GM21737 (cell line): ENCODE measurements around the gene PIPOX.

Source experiments
- ATAC-seq: cut with Tn5 transposase; IDR thresholded peaks from one replicate; pipeline ENCODE4 v1.9.1; 2021; ENCODE audit warnings: mild to moderate bottlenecking, moderate library complexity; ENCODE audit not compliant: unreplicated experiment

Gene PIPOX

DNA sequence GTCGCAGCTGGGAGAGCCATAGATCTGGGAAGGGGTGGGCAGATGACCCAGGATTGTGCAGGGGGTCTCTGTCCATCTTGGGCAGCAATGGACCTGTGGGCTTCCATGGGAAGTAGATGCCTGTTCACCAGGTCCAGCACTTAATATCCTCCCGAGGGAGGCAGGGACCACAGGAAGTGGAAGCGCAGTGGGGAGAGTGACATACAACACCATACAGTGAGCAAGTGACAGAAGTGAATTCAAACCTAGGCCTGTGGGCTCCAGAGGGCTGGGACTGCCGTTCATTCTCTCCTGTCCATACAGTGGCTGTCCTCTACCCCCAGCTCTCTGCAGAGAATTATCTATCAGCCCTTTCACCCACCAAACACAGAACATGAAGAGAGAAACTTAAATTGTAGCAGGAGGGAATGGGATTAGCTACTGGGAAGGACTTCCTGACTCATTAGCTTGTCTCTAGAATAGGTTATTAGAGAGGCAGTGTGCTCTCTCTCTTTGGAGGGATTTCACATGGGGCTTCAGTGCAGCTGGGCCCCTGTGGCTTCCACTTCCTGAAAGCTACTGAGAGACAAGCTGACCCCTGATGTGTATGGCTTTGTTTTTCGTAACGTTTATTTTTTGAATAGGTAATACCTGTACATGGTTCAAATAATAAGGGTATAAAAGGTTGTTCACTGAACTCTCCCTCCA, 24.0 kb upstream of the PIPOX start:
- ATAC-seq = no peak

DNA sequence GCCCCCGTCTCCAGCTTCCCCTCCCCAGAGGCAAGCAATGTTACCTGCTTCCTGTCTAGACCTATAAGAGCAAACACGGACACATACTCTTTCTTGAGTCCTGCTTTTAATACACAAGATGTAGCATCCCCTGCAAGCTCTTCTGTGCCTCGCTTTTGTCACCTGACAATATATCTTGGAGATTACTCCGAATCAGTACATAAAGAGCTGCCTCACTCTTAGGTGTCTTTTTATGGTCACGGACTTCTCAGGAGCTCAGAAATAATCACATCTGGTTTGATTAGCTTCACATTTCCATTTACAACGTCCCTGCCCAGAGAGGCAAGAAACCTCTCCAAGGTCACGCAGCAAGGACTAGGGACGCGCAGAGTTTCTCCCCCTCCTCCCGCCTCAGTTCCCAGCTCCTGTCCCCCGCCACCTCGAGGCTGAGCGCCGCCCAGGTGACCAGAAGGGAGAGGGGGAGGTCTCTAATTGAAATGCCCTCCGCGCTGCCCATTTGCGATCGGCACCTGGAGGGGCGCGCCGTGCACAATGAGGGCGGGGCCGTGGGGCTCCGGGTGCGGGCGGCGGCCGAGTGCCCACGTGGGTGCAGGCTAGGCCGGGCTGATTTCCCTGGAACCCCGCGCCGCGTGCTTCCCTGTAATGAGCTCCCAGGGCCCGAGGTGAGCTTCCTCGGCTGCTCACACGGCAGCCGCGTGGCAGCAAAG, 23.3 kb upstream of the PIPOX start:
- no peak for ATAC-seq

GRCh38 chr17:29020576-29020975, 22.4 kb upstream of the PIPOX start:
- ATAC-seq = no peak

DNA sequence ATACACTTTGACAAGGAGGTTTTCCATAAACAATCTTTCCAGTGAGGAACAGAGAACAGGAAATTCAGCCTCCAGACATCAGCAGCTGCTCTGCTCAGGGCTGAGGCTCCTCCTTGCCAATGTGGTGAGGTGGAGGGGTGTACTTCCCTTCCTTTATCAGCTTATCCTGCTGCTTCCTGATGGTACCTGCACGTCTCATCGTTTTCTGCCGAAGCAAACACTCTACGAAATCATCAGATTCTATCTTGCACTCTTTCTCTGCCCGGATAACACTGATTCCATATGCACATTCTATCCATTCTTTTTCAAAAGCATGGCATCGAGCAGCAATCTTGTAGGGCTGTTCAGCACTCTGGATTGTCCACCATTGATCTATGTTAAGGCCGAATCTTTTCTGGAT, 21.7 kb upstream of the PIPOX start:
- ATAC-seq = no peak

- no peak for ATAC-seq
These were observed 20.9 kb upstream of the PIPOX start for GRCh38 chr17:29022074-29022473.

DNA sequence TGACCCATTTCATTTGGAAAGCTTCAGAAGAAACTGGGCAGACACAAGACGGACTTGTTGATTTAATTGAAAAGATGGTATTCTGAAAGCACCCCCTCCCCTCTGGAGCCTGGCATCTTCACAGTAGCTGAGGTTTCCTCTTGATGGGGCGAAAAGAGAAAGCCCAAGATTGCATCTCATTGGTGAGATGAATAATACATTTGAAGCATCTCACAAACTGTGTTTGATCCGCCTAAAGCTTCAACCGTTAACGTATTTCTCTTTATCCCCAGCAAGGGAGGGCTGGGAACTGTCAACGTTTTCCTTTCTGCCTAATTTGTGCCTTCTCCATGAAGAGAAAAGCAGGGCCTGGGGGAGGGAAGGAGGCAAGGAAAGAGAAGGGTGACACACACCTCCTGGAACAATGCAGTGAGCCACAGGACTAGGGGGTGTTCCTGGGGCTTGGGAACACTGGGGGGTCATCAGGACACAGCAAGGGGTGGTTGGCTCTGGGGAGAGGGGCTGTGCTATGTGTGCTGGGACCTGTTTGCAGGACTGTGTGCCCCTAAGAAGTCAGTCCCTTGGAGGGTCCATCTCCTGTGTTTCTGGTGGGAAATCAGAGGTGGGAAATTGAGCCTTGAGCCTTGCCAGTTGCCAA, 18.5 kb upstream of the PIPOX start:
- no peak for ATAC-seq

DNA sequence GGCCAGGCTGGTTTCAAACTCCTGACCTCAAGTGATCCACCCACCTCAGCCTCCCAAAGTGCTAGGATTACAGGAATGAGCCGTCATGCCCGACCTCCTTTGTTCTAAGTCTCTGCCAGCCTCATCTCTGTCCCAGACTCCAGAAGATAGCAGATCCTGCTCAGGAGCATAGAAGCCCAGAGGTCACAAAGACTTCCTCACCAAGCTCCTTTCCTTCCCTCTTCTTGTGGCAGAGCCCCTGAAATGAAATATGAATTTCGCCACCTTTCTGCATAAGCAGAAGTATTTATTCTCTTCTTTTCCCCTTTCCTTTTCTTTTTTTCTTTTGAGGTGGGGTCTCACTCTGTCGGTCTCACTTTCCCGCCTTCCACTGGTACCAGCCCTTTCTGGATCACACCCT, 11.5 kb upstream of the PIPOX start:
- no peak for ATAC-seq

- no peak for ATAC-seq
These were observed 10.7 kb upstream of the PIPOX start for GRCh38 chr17:29032013-29032856.

GRCh38 chr17:29032857-29033197, 10.1 kb upstream of the PIPOX start:
- ATAC-seq = no peak

- ATAC-seq = no peak
These were observed 8.4 kb upstream of the PIPOX start for GRCh38 chr17:29034510-29034909.

DNA sequence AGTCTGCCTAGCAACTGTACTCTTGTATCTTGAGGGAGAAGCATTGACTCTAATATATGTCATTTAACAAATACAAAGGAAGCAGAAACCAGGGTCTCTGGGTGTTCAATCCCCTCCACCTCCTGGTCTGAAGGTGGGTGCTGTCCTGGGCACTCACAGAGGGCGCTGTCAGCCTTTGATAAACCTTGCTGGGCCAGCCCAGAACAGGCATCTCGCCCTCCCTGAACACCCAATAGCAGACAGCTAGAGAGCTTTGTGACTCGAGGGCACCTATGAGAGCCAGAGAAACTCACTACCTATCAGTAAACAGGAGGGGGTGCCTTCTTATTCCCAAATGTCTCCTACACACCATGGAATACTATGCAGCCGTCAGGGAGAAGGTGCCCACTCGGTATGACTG, 6.4 kb upstream of the PIPOX start:
- no peak for ATAC-seq

GRCh38 chr17:29037739-29038084, 5.2 kb upstream of the PIPOX start:
- no peak for ATAC-seq

DNA sequence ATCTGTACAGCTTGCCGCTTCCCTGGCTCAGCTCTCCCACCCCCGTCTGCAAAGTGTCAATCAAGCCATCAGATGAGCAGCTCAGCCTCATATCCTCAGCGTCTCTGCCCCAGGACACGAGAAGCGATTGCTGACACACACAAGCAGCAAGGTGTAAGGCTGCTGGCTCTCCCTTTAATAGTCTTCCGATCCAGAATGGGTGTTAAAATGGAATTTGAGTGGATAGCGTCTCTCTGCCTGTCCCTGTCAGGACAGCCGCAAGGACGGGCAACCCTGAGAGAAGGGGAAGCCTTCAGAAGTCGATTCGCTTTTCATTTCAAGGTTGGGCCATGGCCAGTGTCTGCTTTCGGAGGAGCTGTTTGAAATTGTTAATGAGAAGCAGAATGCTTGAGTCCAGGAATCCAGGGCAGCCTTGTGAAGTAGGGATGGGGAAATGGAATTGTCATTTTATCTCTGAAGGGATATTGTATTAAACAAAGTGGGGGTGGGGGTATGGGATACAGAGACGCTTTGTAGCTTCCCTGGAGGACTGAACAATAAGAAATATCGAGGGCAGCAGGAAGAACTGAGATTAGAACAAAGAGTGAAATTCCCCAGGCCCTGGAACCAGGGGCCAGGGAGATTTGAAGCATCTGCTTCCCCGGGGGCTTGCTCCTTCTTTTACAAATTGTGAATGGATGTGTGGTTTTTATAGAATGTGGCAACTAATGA, 4.7 kb upstream of the PIPOX start:
- ATAC-seq = no peak

DNA sequence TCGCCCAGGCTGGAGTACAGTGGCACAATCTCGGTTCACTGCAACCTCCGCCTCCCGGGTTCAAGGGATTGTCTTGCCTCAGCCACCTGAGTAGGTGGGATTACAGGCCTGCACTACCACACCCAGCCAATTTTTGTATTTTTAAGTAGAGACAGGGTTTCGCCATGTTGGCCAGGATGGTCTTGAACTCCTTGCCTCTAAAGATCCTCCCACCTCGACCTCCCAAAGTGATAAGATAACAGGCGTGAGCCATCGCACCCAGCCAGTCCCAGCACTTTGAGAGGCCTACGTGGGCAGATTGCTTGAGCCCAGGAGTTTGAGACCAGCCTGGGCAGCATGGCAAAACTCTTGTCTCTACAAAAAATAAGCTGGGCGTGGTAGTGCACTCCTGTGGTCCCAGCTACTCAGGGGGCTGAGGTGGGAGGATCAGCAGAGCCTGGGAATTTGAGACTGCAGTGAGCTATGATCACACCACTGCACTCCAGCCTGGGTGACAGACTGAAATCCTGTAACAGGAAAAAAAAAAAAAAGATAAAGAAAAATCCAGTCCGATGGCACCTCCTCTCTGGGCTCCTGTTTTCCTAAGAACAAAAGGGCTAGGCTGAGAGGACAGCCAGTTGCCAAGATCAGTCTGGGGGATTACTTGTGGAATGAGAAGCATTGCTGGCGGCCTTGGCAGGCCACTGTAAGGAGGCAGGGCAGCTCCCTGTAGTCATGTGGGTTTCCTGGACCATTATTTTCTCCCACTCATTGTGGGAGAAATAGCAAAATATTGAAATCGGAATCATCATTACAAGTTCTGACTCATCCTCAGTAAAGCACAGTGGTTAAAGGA, 3.0 kb upstream of the PIPOX start:
- no peak for ATAC-seq

GRCh38 chr17:29041091-29041490, 1.9 kb upstream of the PIPOX start:
- no peak for ATAC-seq

DNA sequence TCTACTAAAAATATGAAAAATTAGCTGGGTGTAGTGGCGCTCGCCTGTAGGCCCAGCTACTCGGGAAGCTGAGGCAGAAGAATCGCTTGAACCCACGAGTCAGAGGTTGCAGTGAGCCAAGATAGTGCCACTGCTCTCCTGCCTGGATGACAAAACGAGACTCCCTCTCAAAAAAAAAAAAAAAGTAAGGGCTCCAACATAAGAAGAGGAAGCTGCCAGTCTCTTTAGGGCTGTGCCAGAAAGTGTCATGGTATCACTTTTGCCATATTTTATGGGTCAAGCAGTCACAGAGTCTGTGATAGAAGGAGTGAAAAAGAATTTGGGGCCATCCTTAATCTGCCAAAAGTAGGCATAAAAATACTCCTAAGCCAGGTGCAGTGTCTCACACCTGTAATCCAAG, 1.4 kb upstream of the PIPOX start:
- no peak for ATAC-seq

DNA sequence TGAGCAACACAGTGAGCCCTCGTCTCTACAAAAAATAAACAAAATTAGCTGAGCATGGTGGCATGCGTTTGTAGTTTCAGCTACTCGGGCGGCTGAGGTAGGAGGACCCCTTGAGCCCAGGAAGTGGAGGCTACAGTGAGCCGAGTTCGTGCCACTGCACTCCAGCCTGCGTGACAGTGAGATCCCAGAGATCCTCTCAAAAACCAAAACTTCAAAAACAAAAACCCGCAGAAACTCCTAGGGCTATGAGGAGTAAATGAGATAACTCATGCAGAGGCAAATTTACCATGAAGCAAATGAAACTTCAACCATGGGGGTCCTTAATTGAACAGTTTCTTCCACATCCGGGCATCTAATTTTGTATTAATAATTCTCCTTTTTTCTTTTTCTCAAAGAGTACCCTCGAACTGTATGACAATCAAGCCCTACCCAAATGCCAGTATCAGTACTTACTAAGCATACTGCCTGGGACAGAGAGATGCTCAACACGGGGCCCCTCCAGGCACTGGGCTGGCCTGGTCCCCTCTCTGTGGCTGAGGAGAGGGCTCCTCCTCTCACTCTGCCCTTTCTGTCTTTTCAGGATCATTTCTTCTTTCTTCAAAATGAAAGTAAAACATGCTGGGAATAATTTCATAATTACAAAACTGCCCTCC, 789 bp upstream of the PIPOX start:
- no peak for ATAC-seq

DNA sequence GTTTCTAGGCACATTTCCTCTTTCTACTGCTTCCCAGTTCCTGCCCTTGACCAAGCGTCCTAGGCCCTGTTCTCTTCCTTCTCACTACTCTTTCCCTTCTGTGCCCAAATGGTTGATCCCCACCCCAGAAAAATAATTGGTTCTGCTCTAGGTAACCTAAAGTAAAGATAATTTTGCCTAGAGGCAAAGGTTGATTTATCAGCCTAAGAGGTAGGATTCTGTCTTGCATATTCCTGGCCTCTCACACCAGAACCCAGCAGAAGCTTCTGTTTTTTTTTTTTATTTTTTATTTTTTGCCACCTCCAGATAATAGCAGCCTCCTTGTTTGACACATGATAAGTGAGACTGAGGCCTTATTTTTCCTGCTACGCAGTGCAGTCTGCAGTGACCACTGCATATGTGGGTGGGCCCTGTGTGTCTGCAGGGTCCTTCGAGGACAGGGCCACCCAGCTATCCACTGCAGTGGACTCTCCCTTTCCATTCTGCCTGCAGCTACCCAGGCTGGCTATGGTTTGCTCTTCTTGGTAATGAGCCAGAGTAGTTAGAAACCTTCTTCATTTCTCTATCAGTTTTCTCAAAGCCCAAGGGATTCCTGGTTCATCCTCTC, 701 bp downstream of the PIPOX start:
- ATAC-seq = no peak

GRCh38 chr17:29045026-29045425, 2.1 kb downstream of the PIPOX start:
- no peak for ATAC-seq
